Fibroblast of villous mesenchyme (primary cell): Measurements from ENCODE around the gene RFNG. TPM values are rescaled to one million over a fixed set of nuclear protein-coding genes. Genes with fewer than 3 reads are reported as not detected.

ENCODE experiments used
- DNase-seq: peaks from one replicate; pipeline ENCODE4 v3.0.0-alpha.2; 2010; ENCODE audit warnings: low read depth
- H3K4me3 ChIP-seq: 2 replicates; pipeline ENCODE4 v1.5.1; 2011; ENCODE audit warnings: low read depth, mild to moderate bottlenecking, low read length
- total RNA-seq: library from RNA; depleted of rRNA; stranded (reverse); fragments of >200 nt; gene quantifications from 2 replicates; pipeline ENCODE4 v1.2.3, GENCODE V29; 2012
- TF ChIP-seq, protein P1 (sequence below): IDR thresholded peaks from 2 replicates; pipeline ENCODE4 v1.5.1; 2012; ENCODE audit warnings: low read depth, mild to moderate bottlenecking, low read length; ENCODE audit not compliant: insufficient read depth

The RFNG gene
- total RNA-seq, 1 donor, result 47.5 TPM

DNA sequence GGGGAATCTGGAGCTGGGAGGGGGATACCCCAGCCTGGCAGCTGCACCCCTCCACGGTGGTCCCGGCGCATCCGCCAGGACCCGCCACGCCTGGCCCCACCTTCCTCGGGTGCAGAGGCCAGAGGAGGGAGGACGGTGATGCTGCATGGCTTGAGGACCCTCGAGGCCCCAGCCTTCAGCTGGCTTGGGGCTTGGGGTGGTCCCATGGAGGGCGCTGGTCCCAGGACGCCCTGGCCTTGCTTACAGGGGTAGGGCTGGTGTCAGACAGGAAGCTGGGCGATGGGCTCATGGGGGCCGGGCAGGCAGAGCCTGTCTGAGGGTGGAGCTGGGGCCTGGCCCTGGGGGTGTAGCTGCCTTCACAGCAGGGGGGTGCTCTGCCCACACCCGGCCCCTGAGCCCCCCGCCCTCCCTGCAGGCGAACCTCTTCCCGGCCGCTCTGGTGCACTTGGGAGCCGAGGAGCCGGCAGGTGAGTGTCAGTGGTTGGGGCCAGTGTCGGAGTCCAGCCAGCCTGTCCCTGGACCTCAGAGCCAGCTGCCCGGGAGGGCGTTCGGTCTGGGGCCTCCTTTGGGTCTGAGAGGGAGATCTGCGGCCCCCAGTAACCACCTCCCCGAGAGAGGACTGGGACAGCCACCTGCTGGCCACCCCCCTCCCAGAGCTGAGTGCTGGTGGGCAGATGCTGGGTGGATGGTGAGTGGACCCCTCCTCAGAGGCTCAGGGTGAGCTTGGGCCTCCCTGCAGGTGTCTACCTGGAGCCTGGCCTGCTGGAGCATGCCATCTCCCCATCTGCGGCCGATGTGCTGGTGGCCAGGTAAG lies 35.3 kb downstream of the RFNG start:
- TF ChIP-seq, protein P1, sequence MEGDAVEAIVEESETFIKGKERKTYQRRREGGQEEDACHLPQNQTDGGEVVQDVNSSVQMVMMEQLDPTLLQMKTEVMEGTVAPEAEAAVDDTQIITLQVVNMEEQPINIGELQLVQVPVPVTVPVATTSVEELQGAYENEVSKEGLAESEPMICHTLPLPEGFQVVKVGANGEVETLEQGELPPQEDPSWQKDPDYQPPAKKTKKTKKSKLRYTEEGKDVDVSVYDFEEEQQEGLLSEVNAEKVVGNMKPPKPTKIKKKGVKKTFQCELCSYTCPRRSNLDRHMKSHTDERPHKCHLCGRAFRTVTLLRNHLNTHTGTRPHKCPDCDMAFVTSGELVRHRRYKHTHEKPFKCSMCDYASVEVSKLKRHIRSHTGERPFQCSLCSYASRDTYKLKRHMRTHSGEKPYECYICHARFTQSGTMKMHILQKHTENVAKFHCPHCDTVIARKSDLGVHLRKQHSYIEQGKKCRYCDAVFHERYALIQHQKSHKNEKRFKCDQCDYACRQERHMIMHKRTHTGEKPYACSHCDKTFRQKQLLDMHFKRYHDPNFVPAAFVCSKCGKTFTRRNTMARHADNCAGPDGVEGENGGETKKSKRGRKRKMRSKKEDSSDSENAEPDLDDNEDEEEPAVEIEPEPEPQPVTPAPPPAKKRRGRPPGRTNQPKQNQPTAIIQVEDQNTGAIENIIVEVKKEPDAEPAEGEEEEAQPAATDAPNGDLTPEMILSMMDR, result no peak
- no peak for DNase-seq
- H3K4me3 ChIP-seq, result no peak overlapping the region

DNA sequence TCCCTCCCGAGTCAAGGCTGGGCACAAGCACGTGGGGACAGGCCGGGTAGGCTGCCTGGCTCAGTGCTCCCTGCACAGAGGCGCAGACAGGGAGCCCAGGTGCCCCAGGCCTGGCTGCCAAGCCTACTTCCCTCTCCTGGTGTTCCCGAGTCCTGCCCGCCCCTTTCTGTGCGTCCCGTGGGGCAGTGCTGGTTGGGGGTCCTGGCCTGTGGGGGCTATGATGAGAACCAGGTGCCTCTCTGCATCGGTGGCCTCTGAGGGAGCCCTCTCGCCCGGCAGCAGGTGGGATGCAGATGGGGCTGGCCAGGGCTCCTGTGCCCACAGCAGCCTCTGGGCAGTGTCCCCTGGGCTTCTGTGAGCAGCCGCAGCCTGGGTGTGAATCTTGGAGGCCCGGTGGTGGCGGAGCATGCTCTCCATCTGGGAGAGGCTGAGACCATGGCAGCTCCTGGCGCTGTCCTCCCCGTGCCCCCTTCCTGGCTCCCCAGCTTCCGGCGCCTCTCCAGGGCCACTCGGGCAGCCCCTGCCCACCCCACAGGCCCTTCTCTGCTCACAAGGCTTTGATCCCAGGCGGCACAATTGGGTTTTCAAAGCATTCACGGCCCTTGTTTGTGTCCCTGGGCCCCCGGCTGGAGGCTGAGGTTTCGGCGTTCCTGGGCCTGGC lies 36.2 kb downstream of the RFNG start:
- no peak for DNase-seq
- H3K4me3 ChIP-seq, result no peak overlapping the region
- TF ChIP-seq, protein P1, result no peak

DNA sequence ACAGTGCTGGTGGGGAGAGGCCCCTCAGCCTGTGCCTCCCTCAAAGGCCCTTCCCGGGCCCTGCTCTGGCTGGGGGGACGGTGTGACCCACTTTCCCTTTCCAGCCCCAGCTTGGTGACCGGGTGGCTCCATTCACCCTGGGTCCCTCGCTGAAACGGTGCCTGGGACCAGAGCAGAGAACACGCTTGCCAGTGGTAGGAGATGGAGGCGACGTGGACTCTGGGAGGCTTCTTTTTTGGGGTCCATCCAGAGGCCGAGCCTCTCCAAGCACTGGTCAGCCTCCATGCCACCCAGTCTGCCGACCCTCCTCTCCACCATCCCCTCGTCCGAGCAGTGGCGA lies 36.7 kb downstream of the RFNG start:
- DNase-seq, result no peak
- TF ChIP-seq, protein P1, result no peak

DNA sequence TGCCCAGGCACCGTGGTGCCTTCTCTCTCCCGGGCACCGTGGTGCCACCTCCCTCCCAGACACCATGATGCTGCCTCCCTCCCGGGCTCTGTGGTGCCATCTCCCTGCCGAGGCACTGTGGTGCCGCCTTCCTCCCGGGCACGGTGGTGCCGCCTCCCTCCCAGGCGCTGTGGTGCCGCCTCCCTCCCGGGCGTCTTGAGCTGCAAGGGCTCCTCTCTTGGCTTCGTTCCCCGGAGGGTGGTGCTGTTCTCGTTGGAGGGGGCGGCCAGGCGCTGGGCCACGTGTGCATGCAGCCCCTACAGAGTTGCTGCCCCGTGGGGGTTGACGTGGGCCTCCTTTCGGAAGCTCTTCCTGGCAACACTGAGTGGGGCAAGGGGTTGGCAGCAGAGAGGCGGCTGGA lies 37.2 kb downstream of the RFNG start:
- H3K4me3 ChIP-seq, result no peak overlapping the region
- DNase-seq, result no peak
- TF ChIP-seq, protein P1, result no peak

More for the DNA sequence above, 36.7 kb downstream of the RFNG start:
- no peak overlapping the region for H3K4me3 ChIP-seq

DNA sequence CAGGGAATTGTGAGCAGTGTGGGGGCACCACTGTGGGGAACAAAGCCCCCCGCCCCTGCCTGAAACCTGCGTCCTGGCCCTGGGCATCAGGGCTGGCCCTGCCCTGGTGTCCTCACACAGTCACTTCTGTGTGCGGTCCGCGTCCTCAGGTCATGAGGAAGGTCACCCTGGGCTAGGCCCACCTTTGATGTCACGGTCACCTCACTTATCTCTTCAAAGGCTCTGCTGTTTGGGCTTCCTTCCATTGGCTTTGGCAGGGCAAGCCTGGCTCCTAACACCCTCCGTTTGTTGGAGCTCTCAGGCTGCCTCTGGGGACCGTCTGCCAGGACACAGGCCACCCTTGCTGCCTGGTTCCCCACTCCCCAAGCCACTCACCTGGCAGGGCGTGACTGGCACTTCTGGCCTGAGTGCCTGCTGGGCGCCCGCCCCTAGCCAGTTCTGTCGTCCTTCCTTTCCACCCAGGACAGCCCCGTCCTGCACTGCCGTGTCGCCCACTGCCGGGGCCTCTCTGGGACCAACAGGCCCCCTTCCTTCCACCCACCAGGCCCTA lies 37.8 kb downstream of the RFNG start:
- H3K4me3 ChIP-seq, result no peak overlapping the region
- TF ChIP-seq, protein P1, result no peak
- DNase-seq, result no peak

DNA sequence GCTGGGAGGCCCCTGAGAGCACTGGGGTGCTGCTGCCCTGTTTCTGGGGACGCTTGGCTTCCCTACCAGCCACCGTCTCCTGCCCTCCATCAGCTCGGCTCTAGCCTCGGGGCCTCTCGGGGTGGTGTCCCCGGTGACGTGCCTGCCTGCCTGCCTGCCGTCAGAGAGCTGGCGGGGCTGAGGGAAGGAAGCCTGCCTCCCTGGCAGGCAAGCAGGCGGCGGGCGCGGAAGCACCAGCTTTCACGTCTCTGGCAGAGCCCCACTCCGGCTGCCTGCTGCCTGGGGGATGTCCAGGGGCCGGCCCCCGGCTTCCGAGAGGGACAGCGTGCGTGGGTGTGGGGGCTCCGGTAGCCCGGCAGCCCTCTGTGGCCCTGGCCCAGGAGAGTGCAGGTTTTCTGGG lies 38.3 kb downstream of the RFNG start:
- no peak for DNase-seq
- TF ChIP-seq, protein P1, result no peak
- H3K4me3 ChIP-seq, result no peak overlapping the region
